ENCODE measurements around the gene NR3C2. TPM values are rescaled to one million over a fixed set of nuclear protein-coding genes. Genes with fewer than 3 reads are reported as not detected.

Gene NR3C2
- polyA plus RNA-seq, 3 donors: 0.09 to 0.27 (median 0.20) TPM

- H3K4me2 ChIP-seq (replicated peaks; ENCODE audit: extremely low read depth, low read length, poor library complexity, severe bottlenecking): no peak overlapping the region
- no peak for TF ChIP-seq CTCF (IDR thresholded peaks at IDR 0.05)
- Mint-ChIP-seq H3K4me3 (no peak overlapping the region), H3K9me3 (peaks cover 0 to 4% (median 1%) of the 10 kb centered on the region in 7 donors), H3K36me3 (no peaks in the 10 kb centered on the region), H3K27me3 (ENCODE audit: low read depth in 3 of 3) (peaks cover 2% of the 10 kb centered on the region in 3 donors), H3K4me1 (no peaks in the 10 kb centered on the region), H3K27ac (no peak overlapping the region)
- WGBS (ENCODE audit: insufficient coverage): 81% methylated on average over 2 of the region's 2 CpGs
- H3K9ac ChIP-seq (ENCODE audit: insufficient read depth, low read length, poor library complexity, severe bottlenecking): no peak overlapping the region
- no peak overlapping the region for H3K27ac ChIP-seq (ENCODE audit: low read depth in 1 of 2, low read length in 2 of 2)
- no peaks in the 10 kb centered on the region for H3K9me3 ChIP-seq (replicated peaks in 1 of 2; ENCODE audit: control insufficient read depth in 1 of 2, insufficient read depth in 1 of 2, low read length in 2 of 2)
- H2AFZ ChIP-seq (ENCODE audit: insufficient read depth, low read depth, low read length, poor library complexity, severe bottlenecking): no peak overlapping the region
- no peaks in the 10 kb centered on the region for H3K36me3 ChIP-seq (replicated peaks in 1 of 2; ENCODE audit: control insufficient read depth in 1 of 2, insufficient read depth in 2 of 2, low read length in 2 of 2)
- H3K79me2 ChIP-seq (ENCODE audit: insufficient read depth, low read length): no peaks in the 10 kb centered on the region
- no peak for DNase-seq
- H3K27me3 ChIP-seq (ENCODE audit: control insufficient read depth in 2 of 2, insufficient read depth in 2 of 2, low read length in 2 of 2): no peaks in the 10 kb centered on the region
- H3K4me3 ChIP-seq (replicated peaks in 1 of 3; ENCODE audit: low read depth in 2 of 3, low read length in 3 of 3): no peak overlapping the region
- intact Hi-C loops (cut with micrococcal nuclease): no loop called here
- no peaks in the 10 kb centered on the region for H4K20me1 ChIP-seq (ENCODE audit: insufficient read depth, low read length)
- no peaks in the 10 kb centered on the region for H3K4me1 ChIP-seq (ENCODE audit: control insufficient read depth in 1 of 2, insufficient read depth in 2 of 2, low read length in 2 of 2)
Observed at GRCh38 chr4:148397771-148398170, 44.4 kb downstream of the NR3C2 start.

- peak overlapping the region in 1 of 7 donors; percentile 1 for H3K27ac Mint-ChIP-seq
- H3K79me2 ChIP-seq (ENCODE audit: insufficient read depth, low read length): no peaks in the 10 kb centered on the region
- no peaks in the 10 kb centered on the region for H3K27me3 ChIP-seq (ENCODE audit: control insufficient read depth in 2 of 2, insufficient read depth in 2 of 2, low read length in 2 of 2)
- H3K9me3 Mint-ChIP-seq: peaks cover 0 to 4% (median 1%) of the 10 kb centered on the region in 7 donors
- no peak overlapping the region for H3K27ac ChIP-seq (ENCODE audit: low read depth in 1 of 2, low read length in 2 of 2)
- H4K20me1 ChIP-seq (ENCODE audit: insufficient read depth, low read length): no peaks in the 10 kb centered on the region
- H3K4me3 Mint-ChIP-seq: no peak overlapping the region
- no peaks in the 10 kb centered on the region for H3K9me3 ChIP-seq (replicated peaks in 1 of 2; ENCODE audit: control insufficient read depth in 1 of 2, insufficient read depth in 1 of 2, low read length in 2 of 2)
- WGBS (ENCODE audit: insufficient coverage): 90% methylated on average over 2 of the region's 3 CpGs
- H2AFZ ChIP-seq (ENCODE audit: insufficient read depth, low read depth, low read length, poor library complexity, severe bottlenecking): no peak overlapping the region
- no peak overlapping the region for H3K4me3 ChIP-seq (replicated peaks in 1 of 3; ENCODE audit: low read depth in 2 of 3, low read length in 3 of 3)
- no peak for TF ChIP-seq CTCF (IDR thresholded peaks at IDR 0.05)
- no peaks in the 10 kb centered on the region for H3K4me1 Mint-ChIP-seq
- peaks cover 2% of the 10 kb centered on the region in 3 donors for H3K27me3 Mint-ChIP-seq (ENCODE audit: low read depth in 3 of 3)
- DNase-seq: no peak
- no peaks in the 10 kb centered on the region for H3K36me3 Mint-ChIP-seq
- no peak overlapping the region for H3K9ac ChIP-seq (ENCODE audit: insufficient read depth, low read length, poor library complexity, severe bottlenecking)
- no peaks in the 10 kb centered on the region for H3K36me3 ChIP-seq (replicated peaks in 1 of 2; ENCODE audit: control insufficient read depth in 1 of 2, insufficient read depth in 2 of 2, low read length in 2 of 2)
- no peak overlapping the region for H3K4me2 ChIP-seq (replicated peaks; ENCODE audit: extremely low read depth, low read length, poor library complexity, severe bottlenecking)
- intact Hi-C loops (cut with micrococcal nuclease): no loop called here
- no peaks in the 10 kb centered on the region for H3K4me1 ChIP-seq (ENCODE audit: control insufficient read depth in 1 of 2, insufficient read depth in 2 of 2, low read length in 2 of 2)
Observed at GRCh38 chr4:148396986-148397673, 45.1 kb downstream of the NR3C2 start.
